ENCODE data around the gene SOX4. TPM values are rescaled to one million over a fixed set of nuclear protein-coding genes. Genes with fewer than 3 reads are reported as not detected.
"Not testable (repeated sequence)": the region's sequence is repeated elsewhere in the genome, so short reads cannot be mapped to it uniquely, and the experiment has no call there.

SOX4 gene
- polyA plus RNA-seq (ENCODE audit: insufficient read length in 3 of 3): 100 to 1,000 TPM; 143 to 144 (median 143) TPM
- long read RNA-seq, donor 1, full-length matches to known transcripts: 584 of 584 reads
- long read RNA-seq, donor 1, partial matches to known transcripts: 0 of 584 reads
- long read RNA-seq, donor 1, other reads (novel, unspliced or antisense): 0 of 584 reads
- long read RNA-seq, donor 2, full-length matches to known transcripts: 639 of 639 reads
- long read RNA-seq, donor 2, partial matches to known transcripts: 0 of 639 reads
- long read RNA-seq, donor 2, other reads (novel, unspliced or antisense): 0 of 639 reads
- long read RNA-seq, donor 3, full-length matches to known transcripts: 751 of 751 reads
- long read RNA-seq, donor 3, partial matches to known transcripts: 0 of 751 reads
- long read RNA-seq, donor 3, other reads (novel, unspliced or antisense): 0 of 751 reads
- long read RNA-seq, donor 4, full-length matches to known transcripts: 288 of 288 reads
- long read RNA-seq, donor 4, partial matches to known transcripts: 0 of 288 reads
- long read RNA-seq, donor 4, other reads (novel, unspliced or antisense): 0 of 288 reads
- long read RNA-seq, donor 5: 0 reads
- long read RNA-seq, donor 6, full-length matches to known transcripts: 773 of 773 reads
- long read RNA-seq, donor 6, partial matches to known transcripts: 0 of 773 reads
- long read RNA-seq, donor 6, other reads (novel, unspliced or antisense): 0 of 773 reads
- long read RNA-seq, donor 7, full-length matches to known transcripts: 679 of 679 reads
- long read RNA-seq, donor 7, partial matches to known transcripts: 0 of 679 reads
- long read RNA-seq, donor 7, other reads (novel, unspliced or antisense): 0 of 679 reads
- long read RNA-seq, donor 8: 0 reads
- long read RNA-seq, donor 9, full-length matches to known transcripts: 419 of 419 reads
- long read RNA-seq, donor 9, partial matches to known transcripts: 0 of 419 reads
- long read RNA-seq, donor 9, other reads (novel, unspliced or antisense): 0 of 419 reads
- long read RNA-seq, donor 10, full-length matches to known transcripts: 579 of 579 reads
- long read RNA-seq, donor 10, partial matches to known transcripts: 0 of 579 reads
- long read RNA-seq, donor 10, other reads (novel, unspliced or antisense): 0 of 579 reads
- long read RNA-seq, donor 11, full-length matches to known transcripts: 378 of 378 reads
- long read RNA-seq, donor 11, partial matches to known transcripts: 0 of 378 reads
- long read RNA-seq, donor 11, other reads (novel, unspliced or antisense): 0 of 378 reads
- long read RNA-seq, donor 12, full-length matches to known transcripts: 354 of 354 reads
- long read RNA-seq, donor 12, partial matches to known transcripts: 0 of 354 reads
- long read RNA-seq, donor 12, other reads (novel, unspliced or antisense): 0 of 354 reads
- long read RNA-seq, donor 13: 0 reads
- long read RNA-seq, donor 14, full-length matches to known transcripts: 516 of 516 reads
- long read RNA-seq, donor 14, partial matches to known transcripts: 0 of 516 reads
- long read RNA-seq, donor 14, other reads (novel, unspliced or antisense): 0 of 516 reads
- long read RNA-seq, donor 15, full-length matches to known transcripts: 211 of 211 reads
- long read RNA-seq, donor 15, partial matches to known transcripts: 0 of 211 reads
- long read RNA-seq, donor 15, other reads (novel, unspliced or antisense): 0 of 211 reads
- long read RNA-seq, donor 16, full-length matches to known transcripts: 1,064 of 1,064 reads
- long read RNA-seq, donor 16, partial matches to known transcripts: 0 of 1,064 reads
- long read RNA-seq, donor 16, other reads (novel, unspliced or antisense): 0 of 1,064 reads

DNA sequence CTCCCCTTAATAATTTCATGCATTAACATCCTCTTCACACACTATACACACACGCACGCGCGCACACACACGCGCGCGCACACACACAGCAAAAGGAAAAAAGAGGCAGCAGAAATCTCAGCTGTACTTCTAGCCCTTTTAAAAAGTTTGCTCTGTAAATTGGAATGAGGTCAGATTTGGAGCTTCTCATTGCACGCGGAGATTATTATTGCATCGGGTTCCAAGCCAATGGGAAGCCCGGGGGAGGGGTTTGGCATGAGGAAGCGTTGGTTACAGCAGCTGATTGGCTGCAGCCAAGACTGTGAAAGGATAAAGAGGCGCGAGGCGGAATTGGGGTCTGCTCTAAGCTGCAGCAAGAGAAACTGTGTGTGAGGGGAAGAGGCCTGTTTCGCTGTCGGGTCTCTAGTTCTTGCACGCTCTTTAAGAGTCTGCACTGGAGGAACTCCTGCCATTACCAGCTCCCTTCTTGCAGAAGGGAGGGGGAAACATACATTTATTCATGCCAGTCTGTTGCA is at the start of gene SOX4:
SOX4 (plus strand) TSS at position 340 of the 515 bp plus-strand sequence. CDS start 784 bp downstream, outside the sequence.
- DNase-seq (ENCODE audit: extremely low read depth in 1 of 11, low read depth in 9 of 11, low spot score in 4 of 11): peak; percentile 97 to 99 (median 98)

DNA sequence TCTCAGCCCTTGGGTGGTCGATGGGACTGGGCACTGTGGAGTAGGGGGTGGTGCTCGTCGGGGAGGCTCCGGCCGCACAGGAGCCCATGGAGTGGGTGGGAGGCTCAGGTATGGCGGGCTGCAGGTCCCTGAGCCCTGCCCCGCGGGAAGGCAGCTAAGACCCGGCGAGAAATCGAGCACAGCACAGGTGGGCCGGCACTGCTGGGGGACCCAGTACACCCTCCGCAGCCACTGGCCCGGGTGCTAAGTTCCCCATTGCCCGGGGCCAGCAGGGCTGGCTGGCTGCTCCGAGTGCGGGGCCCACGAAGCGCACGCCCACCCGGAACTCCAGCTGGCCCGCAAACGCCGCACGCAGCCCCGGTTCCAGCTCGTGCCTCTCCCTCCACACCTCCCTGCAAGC is 41.3 kb upstream of the SOX4 start:
- not testable (repeated sequence) for DNase-seq (ENCODE audit: extremely low read depth in 1 of 11, low read depth in 9 of 11, low spot score in 4 of 11)

DNA sequence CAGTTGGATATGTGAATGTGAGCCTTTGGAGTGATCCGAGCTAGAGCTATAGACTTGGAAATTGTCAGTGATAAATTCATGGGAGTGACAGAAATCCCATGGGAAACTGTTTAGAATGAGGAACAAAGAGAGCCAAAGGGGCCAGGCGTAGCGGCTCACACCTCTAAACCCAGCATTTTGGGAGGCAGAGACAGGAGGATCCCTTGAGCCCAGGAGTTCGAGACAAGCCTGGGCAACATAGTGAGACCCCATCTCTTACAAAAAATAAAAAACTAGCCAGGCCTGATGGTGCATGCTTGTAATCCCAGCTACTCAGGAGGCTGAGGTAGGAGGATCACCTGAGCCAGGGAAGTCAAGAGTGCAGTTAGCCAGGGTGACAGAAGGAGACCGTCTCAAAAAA is 39.3 kb upstream of the SOX4 start:
- no peak for DNase-seq (ENCODE audit: extremely low read depth in 1 of 11, low read depth in 9 of 11, low spot score in 4 of 11)

DNA sequence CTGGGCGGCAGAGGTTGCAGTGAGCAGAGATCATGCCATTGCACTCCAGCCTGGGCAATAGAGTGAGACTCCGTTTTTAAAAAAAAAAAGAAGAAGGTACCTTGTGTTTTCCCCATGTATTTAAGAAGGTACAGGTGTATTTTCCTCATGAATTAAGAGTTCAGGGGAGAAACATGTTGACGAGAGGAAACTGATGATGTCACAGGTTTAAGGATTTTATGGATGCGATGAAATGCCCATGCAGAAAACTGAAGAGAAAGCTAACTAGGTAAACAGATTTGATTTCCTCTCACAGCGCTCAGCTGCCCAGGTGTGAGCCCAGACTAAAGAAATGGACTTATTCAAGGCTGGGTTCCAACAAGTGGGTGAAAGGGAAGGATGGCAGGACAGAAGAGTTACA is 38.4 kb upstream of the SOX4 start:
- no peak for DNase-seq (ENCODE audit: extremely low read depth in 1 of 11, low read depth in 9 of 11, low spot score in 4 of 11)

DNA sequence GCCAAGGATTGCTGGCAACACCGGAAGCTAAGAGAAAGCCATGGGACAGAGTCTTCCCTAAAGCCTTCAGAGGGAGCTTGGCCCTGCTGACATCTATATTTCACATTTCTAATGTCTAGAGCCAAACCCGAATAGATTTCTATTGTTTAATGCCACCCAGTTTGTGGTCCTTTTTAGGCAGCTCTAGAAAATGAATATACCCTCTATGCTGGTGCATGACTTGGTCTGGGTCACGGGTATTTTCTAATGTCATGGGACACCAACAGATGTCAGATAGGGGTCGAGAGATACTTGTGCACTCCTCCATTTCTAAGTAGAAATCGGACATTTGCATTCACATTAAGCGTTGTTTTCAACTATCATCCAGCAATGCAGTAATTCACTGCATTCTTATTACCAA is 37.0 kb upstream of the SOX4 start:
- no peak for DNase-seq (ENCODE audit: extremely low read depth in 1 of 11, low read depth in 9 of 11, low spot score in 4 of 11)

DNA sequence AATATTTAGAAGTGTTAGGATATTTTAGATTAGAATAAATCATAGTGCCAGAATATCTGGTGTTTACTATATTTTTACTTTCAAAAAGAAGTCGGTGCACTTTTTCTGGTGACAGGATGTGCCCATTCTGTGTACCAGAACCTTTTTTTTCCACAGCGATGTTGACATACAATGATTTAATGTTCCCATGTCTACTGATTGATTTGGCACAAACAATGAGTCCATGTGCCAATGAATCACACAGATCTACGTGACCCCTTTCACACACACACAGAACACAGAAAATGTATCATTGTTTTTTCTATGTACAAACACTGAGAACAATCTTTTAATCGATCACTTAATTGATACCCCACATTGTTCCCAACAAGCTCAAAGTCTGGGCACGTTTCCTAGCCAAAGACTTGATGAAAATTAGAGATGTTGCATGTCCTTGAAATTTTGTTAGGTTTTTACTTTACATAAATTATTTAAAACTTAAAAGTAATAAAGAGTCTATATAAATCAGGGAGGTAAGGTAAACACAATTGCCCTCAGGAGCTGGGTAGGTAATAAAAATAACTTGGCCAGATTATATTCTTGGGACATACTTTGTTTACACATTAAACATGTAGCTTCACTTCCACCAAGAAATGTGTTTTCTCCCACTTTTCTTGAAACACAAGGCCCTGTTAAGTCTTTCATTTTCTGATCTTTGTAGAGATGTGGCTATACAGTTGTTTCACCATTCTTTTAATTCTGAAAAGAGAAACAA is 36.4 kb upstream of the SOX4 start:
- DNase-seq (ENCODE audit: extremely low read depth in 1 of 11, low read depth in 9 of 11, low spot score in 4 of 11): no peak

DNA sequence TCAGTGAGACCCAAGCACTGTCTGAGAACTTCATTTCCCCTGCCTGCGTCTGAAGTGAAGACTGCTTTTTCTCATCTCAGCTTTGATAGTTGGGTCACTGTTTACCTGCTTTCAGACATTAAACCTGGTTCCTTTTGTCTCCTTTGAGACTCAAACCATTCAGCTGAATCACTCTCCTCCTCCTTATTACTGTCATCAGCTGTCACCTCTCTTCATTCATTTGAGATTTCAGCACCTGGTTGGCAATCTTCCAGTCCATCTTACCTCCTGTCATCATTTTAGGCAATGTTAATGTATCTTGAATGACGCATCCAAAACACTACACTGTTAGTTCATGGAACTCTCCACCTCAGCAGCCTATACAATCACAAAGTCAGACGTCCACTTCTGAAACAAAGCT is 34.3 kb upstream of the SOX4 start:
- DNase-seq (ENCODE audit: extremely low read depth in 1 of 11, low read depth in 9 of 11, low spot score in 4 of 11): no peak

DNA sequence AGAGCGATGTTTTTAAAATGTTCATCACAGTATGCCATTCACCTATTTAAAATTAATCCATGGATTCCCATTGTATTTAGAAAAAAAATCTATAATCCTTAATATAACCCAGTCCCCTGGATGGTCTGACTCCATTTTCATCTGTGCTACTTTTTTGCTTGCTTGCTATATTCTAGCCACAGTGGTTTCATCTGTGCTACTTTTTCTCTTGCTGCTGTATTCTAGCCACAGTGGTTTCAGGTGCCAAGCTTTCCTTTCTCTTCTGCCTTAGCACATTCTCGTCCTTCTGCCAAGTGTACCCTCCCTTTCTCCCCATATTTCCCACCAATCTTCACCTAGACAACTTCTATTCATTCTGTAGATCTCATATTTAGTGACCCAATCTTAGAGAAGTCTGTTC is 33.3 kb upstream of the SOX4 start:
- no peak for DNase-seq (ENCODE audit: extremely low read depth in 1 of 11, low read depth in 9 of 11, low spot score in 4 of 11)

DNA sequence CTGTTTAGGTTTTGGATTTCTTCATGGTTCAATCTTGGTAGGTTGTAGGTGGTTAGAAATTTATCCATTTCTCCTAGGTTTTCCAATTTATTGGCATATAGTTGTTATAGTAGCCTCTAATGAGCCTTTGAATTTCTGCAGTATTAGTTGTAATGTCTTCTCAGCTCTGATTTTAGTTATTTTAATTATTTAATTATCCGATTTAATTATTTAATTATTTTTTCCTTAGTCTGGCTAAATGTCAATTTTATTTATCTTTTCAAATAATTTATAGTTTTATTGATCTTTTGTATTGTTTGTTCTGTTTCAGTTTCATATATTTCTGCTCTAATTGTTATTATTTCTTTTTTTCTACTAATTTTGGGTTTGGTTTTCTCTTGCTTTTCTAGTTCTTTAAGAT is 28.1 kb upstream of the SOX4 start:
- DNase-seq (ENCODE audit: extremely low read depth in 1 of 11, low read depth in 9 of 11, low spot score in 4 of 11): no peak

DNA sequence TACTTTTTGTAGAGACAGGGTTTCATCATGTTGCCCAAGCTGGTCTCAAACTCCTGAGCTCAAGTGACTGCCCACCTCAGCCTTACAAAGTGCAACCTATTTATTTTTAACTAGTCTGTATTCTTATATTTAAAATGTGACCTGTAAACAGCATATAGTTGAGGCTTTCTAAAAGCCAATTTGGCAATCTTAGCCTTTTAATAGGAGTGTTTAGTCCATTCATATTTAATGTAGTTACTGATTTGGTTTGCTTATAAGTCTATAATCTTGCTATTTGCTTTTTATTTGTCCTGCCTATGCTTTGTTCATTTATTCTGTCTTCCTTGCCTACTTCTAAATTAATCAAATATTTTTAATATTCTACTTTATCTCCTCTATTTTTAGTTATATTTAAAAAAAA is 15.0 kb upstream of the SOX4 start:
- DNase-seq (ENCODE audit: extremely low read depth in 1 of 11, low read depth in 9 of 11, low spot score in 4 of 11): no peak

DNA sequence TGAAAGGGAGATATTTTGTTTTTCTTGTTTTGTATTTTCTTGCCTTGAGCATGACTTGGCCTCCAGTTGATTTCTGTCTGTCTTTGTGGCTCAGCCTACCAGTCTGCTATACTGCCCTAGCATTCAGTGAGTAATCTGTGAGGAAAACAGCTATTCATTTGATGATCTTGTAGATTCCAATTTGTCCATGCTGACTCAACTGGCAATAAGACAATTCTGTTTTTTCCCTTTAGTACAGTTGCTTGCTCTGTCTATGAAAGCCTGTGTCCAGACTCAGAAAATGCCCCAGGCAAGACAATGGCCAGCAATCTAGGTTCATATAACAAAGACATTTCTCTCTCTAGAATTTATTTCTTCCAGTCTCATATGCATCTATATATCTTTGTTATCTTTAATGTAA is 10.9 kb upstream of the SOX4 start:
- no peak for DNase-seq (ENCODE audit: extremely low read depth in 1 of 11, low read depth in 9 of 11, low spot score in 4 of 11)

DNA sequence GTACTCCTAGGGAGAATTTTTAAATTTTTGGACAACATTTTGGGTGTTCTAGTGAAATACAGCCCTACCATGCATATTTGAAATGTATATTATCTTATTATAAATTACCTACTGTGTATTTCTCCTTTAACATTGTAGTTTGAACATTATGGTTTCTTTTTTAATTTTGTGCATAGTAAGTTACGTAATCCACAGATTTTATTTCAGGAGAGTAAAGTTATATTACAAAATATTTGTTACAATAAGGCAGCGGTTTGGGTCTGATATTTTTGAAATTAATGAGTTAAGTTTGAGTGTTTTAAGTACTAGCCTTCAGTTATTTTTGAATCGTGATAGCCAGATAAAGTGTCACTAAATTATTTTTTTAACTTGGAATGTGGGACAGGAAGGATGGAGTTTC is 7.3 kb upstream of the SOX4 start:
- no peak for DNase-seq (ENCODE audit: extremely low read depth in 1 of 11, low read depth in 9 of 11, low spot score in 4 of 11)

DNA sequence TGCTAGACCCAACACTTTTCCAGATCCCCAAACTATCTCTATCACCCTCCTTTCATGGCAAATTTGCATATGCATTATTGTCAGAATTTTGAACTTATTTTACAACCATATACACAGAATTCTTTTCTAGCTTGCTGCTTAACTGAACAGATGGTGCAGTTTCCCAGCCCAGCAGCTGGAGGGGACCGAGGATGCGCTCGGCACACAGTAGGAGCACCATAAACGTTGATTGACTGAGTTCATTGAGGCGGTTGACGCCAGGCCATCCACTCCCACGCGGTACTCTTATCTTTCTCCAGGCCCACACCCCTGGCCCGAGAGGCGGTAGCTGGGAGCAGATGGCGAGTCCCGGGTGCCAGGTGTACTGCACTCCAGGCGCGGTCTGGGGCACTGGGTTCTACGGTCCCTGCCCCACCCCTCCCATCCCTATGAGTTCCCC is 6.8 kb upstream of the SOX4 start:
- DNase-seq (ENCODE audit: extremely low read depth in 1 of 11, low read depth in 9 of 11, low spot score in 4 of 11): no peak

DNA sequence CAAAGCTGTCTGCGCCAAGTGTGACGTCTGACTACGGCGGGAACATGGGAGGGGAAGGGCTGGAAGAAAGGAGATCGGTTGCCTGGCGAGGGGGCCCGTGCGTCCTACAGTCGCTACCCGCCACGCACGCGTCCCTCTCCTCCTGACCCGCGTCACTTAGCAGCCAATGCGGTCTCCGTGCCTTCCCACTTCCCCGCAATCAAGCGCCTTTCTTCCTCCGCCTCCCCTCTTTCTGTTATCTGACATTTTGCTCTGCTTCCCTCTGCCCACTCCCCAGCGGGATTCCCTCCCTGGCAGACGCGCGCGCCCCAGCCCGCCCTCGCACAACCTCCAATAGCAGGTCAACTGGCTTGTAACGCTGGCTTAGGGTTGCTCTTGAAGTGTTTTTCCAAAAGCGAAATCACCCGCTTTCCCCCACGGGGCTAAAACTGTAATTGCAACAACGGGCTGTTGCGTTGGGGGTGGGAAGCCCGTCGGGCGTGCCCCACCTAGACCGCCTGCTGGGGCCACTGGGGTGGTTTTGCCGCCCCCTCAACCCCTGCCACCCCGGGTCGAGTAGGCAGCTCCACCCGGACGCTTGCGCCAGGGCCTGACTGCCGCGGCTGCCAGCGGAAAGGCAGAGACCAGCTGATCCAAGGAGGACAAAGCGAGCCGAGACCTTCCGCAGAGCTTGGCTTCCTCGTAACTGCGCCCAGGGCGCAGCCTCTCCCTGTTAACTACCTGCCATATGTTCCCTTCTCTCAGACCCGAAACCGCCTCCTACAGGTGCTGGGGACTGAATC is 6.2 kb upstream of the SOX4 start:
- peak in 3 of 11 donors; percentile 67 to 68 (median 68) for DNase-seq (ENCODE audit: extremely low read depth in 1 of 11, low read depth in 9 of 11, low spot score in 4 of 11)

DNA sequence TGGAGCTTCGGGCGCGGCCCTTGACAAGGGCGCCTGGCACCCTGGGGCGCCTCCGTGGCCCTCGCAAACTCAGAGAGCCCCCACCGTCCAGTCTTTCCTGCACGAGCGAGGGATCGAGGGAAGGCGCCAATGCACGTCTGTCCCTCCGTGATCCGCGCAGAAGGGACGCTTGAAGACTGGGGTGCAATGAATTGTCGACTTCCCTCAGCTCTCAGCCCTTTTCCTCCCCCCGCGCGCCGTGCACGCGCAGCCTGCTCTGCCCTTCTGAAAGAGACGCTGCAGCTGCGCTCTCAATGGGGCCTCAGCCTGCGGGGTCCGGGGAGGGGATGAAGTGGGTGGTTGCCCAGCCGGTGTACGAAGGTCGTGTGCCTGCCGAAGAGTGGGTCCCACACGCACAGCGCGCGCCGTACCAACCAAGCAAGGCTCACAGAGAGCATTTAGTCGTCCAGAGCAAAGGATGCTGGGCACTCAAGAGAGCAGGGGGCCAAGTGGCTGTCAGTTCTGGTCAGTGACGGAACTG is 5.5 kb upstream of the SOX4 start:
- DNase-seq (ENCODE audit: extremely low read depth in 1 of 11, low read depth in 9 of 11, low spot score in 4 of 11): peak in 9 of 11 donors; percentile 74 to 85 (median 81)
